Astrocyte (in vitro differentiated cells and primary cell): Measurements from ENCODE around the gene KLHDC9.

Experiments
- EZH2 ChIP-seq: IDR thresholded peaks from 2 replicates; pipeline ENCODE4 v1.6.1; 2012; ENCODE audit warnings: mild to moderate bottlenecking, low read length, inconsistent platforms; ENCODE audit not compliant: insufficient read depth
- TF ChIP-seq, protein P1 (sequence below): IDR thresholded peaks from 2 replicates; pipeline ENCODE4 v1.5.1; 2011; ENCODE audit warnings: low read depth, mild to moderate bottlenecking, inconsistent platforms, low read length, moderate library complexity; ENCODE audit not compliant: insufficient read depth

DNA sequence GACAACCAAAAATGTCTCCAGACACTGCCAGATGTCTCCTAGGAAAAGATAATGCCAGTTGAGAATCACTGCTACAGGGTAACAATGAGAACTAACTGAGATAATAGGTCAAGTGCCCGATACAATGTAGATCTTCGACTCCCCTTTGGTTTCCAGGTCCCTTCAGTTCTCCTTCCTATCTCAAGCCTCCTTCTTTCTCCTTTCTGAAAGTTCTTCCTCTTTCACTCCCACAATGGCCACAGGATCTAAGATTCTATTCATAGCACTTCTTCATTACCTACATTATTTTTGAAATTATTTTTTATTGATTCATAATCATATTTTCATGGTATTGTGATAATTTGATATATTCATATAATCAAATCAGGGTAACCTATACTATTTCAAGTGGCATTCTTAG is 13.4 kb downstream of the KLHDC9 start:
- TF ChIP-seq, protein P1, sequence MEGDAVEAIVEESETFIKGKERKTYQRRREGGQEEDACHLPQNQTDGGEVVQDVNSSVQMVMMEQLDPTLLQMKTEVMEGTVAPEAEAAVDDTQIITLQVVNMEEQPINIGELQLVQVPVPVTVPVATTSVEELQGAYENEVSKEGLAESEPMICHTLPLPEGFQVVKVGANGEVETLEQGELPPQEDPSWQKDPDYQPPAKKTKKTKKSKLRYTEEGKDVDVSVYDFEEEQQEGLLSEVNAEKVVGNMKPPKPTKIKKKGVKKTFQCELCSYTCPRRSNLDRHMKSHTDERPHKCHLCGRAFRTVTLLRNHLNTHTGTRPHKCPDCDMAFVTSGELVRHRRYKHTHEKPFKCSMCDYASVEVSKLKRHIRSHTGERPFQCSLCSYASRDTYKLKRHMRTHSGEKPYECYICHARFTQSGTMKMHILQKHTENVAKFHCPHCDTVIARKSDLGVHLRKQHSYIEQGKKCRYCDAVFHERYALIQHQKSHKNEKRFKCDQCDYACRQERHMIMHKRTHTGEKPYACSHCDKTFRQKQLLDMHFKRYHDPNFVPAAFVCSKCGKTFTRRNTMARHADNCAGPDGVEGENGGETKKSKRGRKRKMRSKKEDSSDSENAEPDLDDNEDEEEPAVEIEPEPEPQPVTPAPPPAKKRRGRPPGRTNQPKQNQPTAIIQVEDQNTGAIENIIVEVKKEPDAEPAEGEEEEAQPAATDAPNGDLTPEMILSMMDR = no peak
- no peak for TF ChIP-seq EZH2
